GM18868 (cell line): ENCODE measurements around the gene MYO5A.
A peak's percentile ranks its signal among the peaks of the same experiment; 100 is the strongest.
"Not testable (repeated sequence)": the region's sequence is repeated elsewhere in the genome, so short reads cannot be mapped to it uniquely, and the experiment has no call there.

Experiments used
- ATAC-seq: cut with Tn5 transposase; IDR thresholded peaks from one replicate; pipeline ENCODE4 v1.9.1; 2021; ENCODE audit warnings: mild to moderate bottlenecking, moderate library complexity; ENCODE audit not compliant: unreplicated experiment

Gene MYO5A

GRCh38 chr15:52424856-52425431 is 103.7 kb downstream of the MYO5A start:
- ATAC-seq = no peak

GRCh38 chr15:52423852-52424251 is 104.8 kb downstream of the MYO5A start:
- no peak for ATAC-seq

GRCh38 chr15:52422001-52422400 is 106.7 kb downstream of the MYO5A start:
- ATAC-seq = no peak

GRCh38 chr15:52421029-52421428 is 107.7 kb downstream of the MYO5A start:
- peak; percentile 75 for ATAC-seq

GRCh38 chr15:52419494-52419893 is 109.2 kb downstream of the MYO5A start:
- ATAC-seq = no peak

- no peak for ATAC-seq
These were observed 110.7 kb downstream of the MYO5A start for GRCh38 chr15:52417957-52418356.

GRCh38 chr15:52417521-52417920 is 111.2 kb downstream of the MYO5A start:
- ATAC-seq = no peak

- ATAC-seq = not testable (repeated sequence)
These were observed 112.1 kb downstream of the MYO5A start for GRCh38 chr15:52416566-52416965.

- ATAC-seq = no peak
These were observed 113.1 kb downstream of the MYO5A start for GRCh38 chr15:52415628-52416027.

GRCh38 chr15:52414936-52415335 is 113.7 kb downstream of the MYO5A start:
- no peak for ATAC-seq

- ATAC-seq = no peak
These were observed 119.9 kb downstream of the MYO5A start for GRCh38 chr15:52408823-52409222.

GRCh38 chr15:52407374-52407773 is 121.3 kb downstream of the MYO5A start:
- ATAC-seq = no peak

GRCh38 chr15:52406601-52407000 is 122.1 kb downstream of the MYO5A start:
- ATAC-seq = no peak

GRCh38 chr15:52405856-52406255 is 122.8 kb downstream of the MYO5A start:
- ATAC-seq = no peak

- no peak for ATAC-seq
These were observed 131.6 kb downstream of the MYO5A start for GRCh38 chr15:52397118-52397517.

- ATAC-seq = peak; percentile 62
These were observed 134.6 kb downstream of the MYO5A start for GRCh38 chr15:52394118-52394517.

GRCh38 chr15:52392008-52392687 is 136.5 kb downstream of the MYO5A start:
- no peak for ATAC-seq

- ATAC-seq = no peak
These were observed 137.6 kb downstream of the MYO5A start for GRCh38 chr15:52391069-52391468.

- ATAC-seq = no peak
These were observed 143.0 kb downstream of the MYO5A start for GRCh38 chr15:52385670-52386069.

GRCh38 chr15:52383100-52383588 is 145.5 kb downstream of the MYO5A start:
- ATAC-seq = peak; percentile 28

- ATAC-seq = no peak
These were observed 146.0 kb downstream of the MYO5A start for GRCh38 chr15:52382647-52383046.

GRCh38 chr15:52379395-52380106 is 149.1 kb downstream of the MYO5A start:
- peak; percentile 72 for ATAC-seq
